H1 (cell line): Measurements from ENCODE around the gene FGF4. TPM values are rescaled to one million over a fixed set of nuclear protein-coding genes. Genes with fewer than 3 reads are reported as not detected.

Source experiments
- CTCF ChIA-PET: fragments of 300-600 bp; sonication (Branson Sonifier 250); formaldehyde crosslinking; loops from one replicate; lab custom pipeline; 2021; ENCODE audit not compliant: partially characterized antibody; lab: Charles Lee
- POLR2A ChIA-PET: fragments of 300-600 bp; sonication (Branson Sonifier 250); formaldehyde crosslinking; loops from one replicate; lab custom pipeline; 2021; ENCODE audit warnings: inconsistent platforms; ENCODE audit not compliant: partially characterized antibody; lab: Charles Lee
- DNase-seq, 2 experiments: peaks; one replicate each; pipeline versions ENCODE4 v3.0.0 to v3.0.0-alpha.2; 2010 to 2022; ENCODE audit warnings: low spot score in 2 of 2, low read depth in 1 of 2, mixed read lengths in 1 of 2
- FAIRE-seq: peaks from 2 replicates; lab custom pipeline; 2011; peaks lifted over from hg19 to GRCh38; lab: Jason Lieb, UNC
- H2AFZ ChIP-seq: 2 replicates; pipeline ENCODE4 v1.8.1; 2012; ENCODE audit warnings: low read length, inconsistent platforms
- H2AK5ac ChIP-seq: 2 replicates; pipeline ENCODE4 v1.6.1; 2013; ENCODE audit warnings: low read depth, low read length
- H2BK120ac ChIP-seq: replicated peaks from 2 replicates; pipeline ENCODE3; 2013; ENCODE audit warnings: low read depth, low read length, inconsistent platforms
- H2BK12ac ChIP-seq: 2 replicates; pipeline ENCODE4 v1.6.1; 2013; ENCODE audit warnings: low read depth, low read length
- H2BK15ac ChIP-seq: 2 replicates; pipeline ENCODE4 v1.6.1; 2013; ENCODE audit warnings: low read length
- H2BK20ac ChIP-seq: 2 replicates; pipeline ENCODE4 v1.6.1; 2013; ENCODE audit warnings: low read length
- H2BK5ac ChIP-seq: 2 replicates; pipeline ENCODE4 v1.6.1; 2013; ENCODE audit warnings: low read depth, low read length
- H3K14ac ChIP-seq: 2 replicates; pipeline ENCODE4 v1.6.1; 2013; ENCODE audit warnings: inconsistent platforms; ENCODE audit not compliant: insufficient read length
- H3K18ac ChIP-seq: 2 replicates; pipeline ENCODE4 v1.6.1; 2013; ENCODE audit warnings: low read length; ENCODE audit errors: extremely low read depth
- H3K23ac ChIP-seq: 2 replicates; pipeline ENCODE4 v1.6.1; 2013; ENCODE audit warnings: inconsistent platforms; ENCODE audit not compliant: insufficient read length
- H3K23me2 ChIP-seq: 2 replicates; pipeline ENCODE4 v1.6.1; 2013; ENCODE audit warnings: low read depth, low read length
- H3K27ac ChIP-seq: 2 replicates; pipeline ENCODE4 v1.6.1; 2011; ENCODE audit warnings: low read depth, low read length, inconsistent platforms
- H3K27me3 ChIP-seq, 4 experiments: replicated peaks in 1 of 4; 1 replicate in 1 of 4; 2 replicates in 3 of 4; pipeline versions ENCODE4 v1.6.1 to v1.8.1; 2011 to 2013; ENCODE audit warnings: low read length in 3 of 4, mild to moderate bottlenecking in 3 of 4, inconsistent platforms in 2 of 4, mixed read lengths in 2 of 4, moderate library complexity in 1 of 4; ENCODE audit not compliant: control insufficient read depth in 3 of 4, insufficient read depth in 3 of 4; ENCODE audit errors: extremely low read depth in 1 of 4
- H3K36me3 ChIP-seq, 4 experiments: 2 replicates each; pipeline versions ENCODE4 v1.6.1 to v1.8.1; 2011 to 2013; ENCODE audit warnings: mild to moderate bottlenecking in 4 of 4, low read length in 3 of 4, moderate library complexity in 2 of 4, control low read depth in 1 of 4, inconsistent platforms in 1 of 4; ENCODE audit not compliant: insufficient read depth in 4 of 4, control insufficient read depth in 2 of 4
- H3K4ac ChIP-seq: replicated peaks from 2 replicates; pipeline ENCODE3; 2013; ENCODE audit warnings: low read length, low read depth, mixed read lengths, inconsistent platforms; ENCODE audit not compliant: insufficient read length
- H3K4me1 ChIP-seq, 4 experiments: replicated peaks in 1 of 4; 1 replicate in 1 of 4; 2 replicates in 3 of 4; pipeline versions ENCODE4 v1.6.1 to v1.8.1; 2011 to 2013; ENCODE audit warnings: low read length in 3 of 4, inconsistent platforms in 2 of 4, mixed read lengths in 1 of 4; ENCODE audit not compliant: insufficient read depth in 4 of 4, control insufficient read depth in 3 of 4
- H3K4me2 ChIP-seq, 2 experiments: 2 replicates each; pipeline versions ENCODE4 v1.6.1 to v1.8.1; 2011 to 2013; ENCODE audit warnings: low read depth in 2 of 2, low read length in 2 of 2, control low read depth in 1 of 2, inconsistent platforms in 1 of 2, mild to moderate bottlenecking in 1 of 2; ENCODE audit not compliant: insufficient read depth in 1 of 2
- H3K4me3 ChIP-seq, 4 experiments: fragments of 200-600, 300-600 bp in 1 of 4; sonication (generic), shearing (Covaris generic), sonication (Bioruptor Twin) in 1 of 4; 2 replicates each; pipeline versions ENCODE4 v1.5.1 to v1.8.1; 2011 to 2016; ENCODE audit warnings: low read length in 4 of 4, low read depth in 3 of 4, control low read depth in 2 of 4, inconsistent platforms in 2 of 4, mild to moderate bottlenecking in 2 of 4, mixed read lengths in 1 of 4, moderate library complexity in 1 of 4; ENCODE audit not compliant: insufficient read depth in 2 of 4; ENCODE audit errors: extremely low read depth in 1 of 4
- H3K56ac ChIP-seq: replicated peaks from 2 replicates; pipeline ENCODE3; 2013; ENCODE audit warnings: low read depth, mild to moderate bottlenecking, mixed read lengths, low read length, inconsistent platforms; ENCODE audit not compliant: insufficient read length
- H3K79me1 ChIP-seq: 2 replicates; pipeline ENCODE4 v1.6.1; 2013; ENCODE audit warnings: low read depth, low read length, control low read depth
- H3K79me2 ChIP-seq, 2 experiments: 2 replicates each; pipeline versions ENCODE4 v1.6.1 to v1.8.1; 2012 to 2013; ENCODE audit warnings: low read length in 2 of 2, mild to moderate bottlenecking in 2 of 2, inconsistent platforms in 1 of 2; ENCODE audit not compliant: insufficient read depth in 2 of 2, control insufficient read depth in 1 of 2
- H3K9ac ChIP-seq, 4 experiments: replicated peaks in 1 of 4; 1 replicate in 1 of 4; 2 replicates in 3 of 4; pipeline versions ENCODE4 v1.6.1 to v1.8.1; 2011 to 2013; ENCODE audit warnings: low read depth in 3 of 4, low read length in 3 of 4, control low read depth in 2 of 4, mild to moderate bottlenecking in 2 of 4, moderate library complexity in 2 of 4, inconsistent platforms in 1 of 4; ENCODE audit errors: extremely low read depth in 1 of 4
- H3K9me3 ChIP-seq, 2 experiments: 2 replicates each; pipeline versions ENCODE4 v1.6.1 to v1.8.1; 2012 to 2013; ENCODE audit warnings: mild to moderate bottlenecking in 2 of 2, moderate library complexity in 2 of 2, control low read depth in 1 of 2, inconsistent platforms in 1 of 2, low read depth in 1 of 2, low read length in 1 of 2, mixed read lengths in 1 of 2; ENCODE audit not compliant: insufficient read depth in 2 of 2
- H4K20me1 ChIP-seq, 2 experiments: replicated peaks in 1 of 2; 2 replicates each; pipeline versions ENCODE3 to v1.8.1; 2011 to 2013; ENCODE audit warnings: inconsistent platforms in 2 of 2, low read length in 2 of 2, mild to moderate bottlenecking in 1 of 2; ENCODE audit not compliant: insufficient read depth in 2 of 2, control insufficient read depth in 1 of 2
- H4K5ac ChIP-seq: 2 replicates; pipeline ENCODE4 v1.6.1; 2013; ENCODE audit warnings: low read length, low read depth, mixed read lengths, inconsistent platforms; ENCODE audit not compliant: insufficient read length
- H4K8ac ChIP-seq: 2 replicates; pipeline ENCODE4 v1.8.0; 2013; ENCODE audit warnings: mild to moderate bottlenecking, moderate library complexity, low read length, inconsistent platforms; ENCODE audit not compliant: insufficient read depth; ENCODE audit errors: extremely low read depth
- H4K91ac ChIP-seq: replicated peaks from 2 replicates; pipeline ENCODE3; 2013; ENCODE audit warnings: low read length, mixed read lengths, inconsistent platforms; ENCODE audit not compliant: insufficient read length
- CEBPB ChIP-seq: IDR thresholded peaks from 2 replicates; pipeline ENCODE4 v1.6.1; 2012; ENCODE audit warnings: low read depth, low read length
- E2F6 ChIP-seq: IDR thresholded peaks from 2 replicates; pipeline ENCODE4 v1.6.1; 2012; ENCODE audit warnings: inconsistent platforms
- HDAC2 ChIP-seq, 2 experiments: fragments of 300-600 bp in 1 of 2; sonication (generic) in 1 of 2; IDR thresholded peaks; 2 replicates each; pipeline ENCODE4 v1.6.1; 2011 to 2012; ENCODE audit warnings: low read depth in 2 of 2, low read length in 2 of 2, mild to moderate bottlenecking in 2 of 2, moderate library complexity in 2 of 2, borderline replicate concordance in 1 of 2, inconsistent platforms in 1 of 2
- JUN ChIP-seq: IDR thresholded peaks from 2 replicates; pipeline ENCODE4 v1.6.1; 2011; ENCODE audit warnings: low read depth, mild to moderate bottlenecking, improper control_type of control experiment, low read length
- KDM4A ChIP-seq: IDR thresholded peaks from one replicate; pipeline ENCODE4 v1.7.1; 2012; ENCODE audit warnings: low read depth, mild to moderate bottlenecking, moderate library complexity, low read length, inconsistent platforms; ENCODE audit not compliant: severe bottlenecking
- MAFK ChIP-seq: IDR thresholded peaks from 2 replicates; pipeline ENCODE4 v1.6.1; 2012; ENCODE audit warnings: low read depth, mild to moderate bottlenecking, improper control_type of control experiment, low read length
- PHF8 ChIP-seq: fragments of 200-600 bp; sonication (generic); conservative IDR thresholded peaks from 2 replicates; pipeline ENCODE4 v1.7.1; 2012; ENCODE audit warnings: low read depth, mild to moderate bottlenecking, inconsistent platforms, low read length, moderate library complexity
- POLR2A ChIP-seq, 2 experiments: IDR thresholded peaks; 1 replicate in 1 of 2; 2 replicates in 1 of 2; pipeline ENCODE4 v1.6.1; 2011; ENCODE audit warnings: low read depth in 2 of 2, low read length in 2 of 2, mild to moderate bottlenecking in 2 of 2; ENCODE audit errors: control extremely low read depth in 1 of 2
- SP4 ChIP-seq: IDR thresholded peaks from 2 replicates; pipeline ENCODE4 v1.6.1; 2012; ENCODE audit warnings: low read length, inconsistent platforms
- WGBS, 2 experiments: shearing (Covaris generic) in 1 of 2; methylation state at CpG; one replicate each; pipeline versions ENCODE4 v1.1.6 to v1.1.7; 2013 to 2015; ENCODE audit warnings: low lambda C conversion rate in 2 of 2, mixed read lengths in 2 of 2, inconsistent platforms in 1 of 2, low coverage in 1 of 2, missing lambda C conversion rate in 1 of 2; ENCODE audit not compliant: insufficient replicate concordance in 2 of 2, insufficient coverage in 1 of 2, insufficient read length in 1 of 2; ENCODE audit errors: extremely low coverage in 1 of 2, missing lambda C conversion rate in 1 of 2; 5-methylcytosine and 5-hydroxymethylcytosine counted together
- polyA plus RNA-seq, 7 experiments: library from polyadenylated mRNA; depleted of rRNA in 3 of 7; stranded (reverse) in 5 of 7; unstranded in 2 of 7; fragments of >200 nt in 5 of 7; fragments of 200-250 nt in 2 of 7; gene quantifications; 1 replicate in 5 of 7; 2 replicates in 1 of 7; 4 replicates in 1 of 7; pipeline versions ENCODE4 v1.2.1 to v1.2.3, GENCODE V29; 2011 to 2013; ENCODE audit warnings: missing spikeins in 2 of 7, mixed read lengths in 2 of 7
- total RNA-seq: library from RNA; stranded (reverse); fragmentation: NEBNext Ultra II Directional; extraction: Animal tissue kit (Norgen Biotek cat#: 25700); gene quantifications from 2 replicates; pipeline ENCODE4 v1.2.1, GENCODE V29; 2021

Gene FGF4
- total and polyA plus RNA-seq, 2 of the 8 experiments (the other 6 are each of a cell fraction or from before 2014, with no cell fraction given): 0.57 to 2.0 TPM

- DNase-seq: peak in 1 of 2 experiments; percentile 72
- TF ChIP-seq HDAC2 (IDR thresholded peaks at IDR 0.05; ENCODE audit: borderline replicate concordance in 1 of 2, low read depth in 2 of 2, low read length in 2 of 2): 0 out of 4 replicates have a peak, but pooled peaks of 1 of the 2 experiments have one; percentile 4
- TF ChIP-seq PHF8: no peak
- peak; percentile 22; the same call in 1 of the 2 replicates for TF ChIP-seq E2F6
- TF ChIP-seq MAFK: no peak
- TF ChIP-seq JUN: no peak
- no peak for TF ChIP-seq SP4
- TF ChIP-seq POLR2A (IDR thresholded peaks at IDR 0.05; ENCODE audit: control extremely low read depth in 1 of 2, low read depth in 2 of 2, low read length in 2 of 2): no peak
- no peak for TF ChIP-seq CEBPB
- TF ChIP-seq KDM4A: no peak
Measured at GRCh38 chr11:69773626-69774353, 1.4 kb downstream of the FGF4 start.

More at GRCh38 chr11:69773626-69774353, 1.4 kb downstream of the FGF4 start:
- Histone ChIP-seq H2BK120ac (peak overlapping the region; percentile 39), H3K23ac (no peak overlapping the region), H3K4ac (peak overlapping the region; percentile 70), H3K18ac (peak overlapping the region; percentile 65), H3K79me1 (no peaks in the 10 kb centered on the region), H4K5ac (no peak overlapping the region), H2BK12ac (peak overlapping the region; percentile 77; the same call in 1 of the 2 replicates), H4K91ac (peak overlapping the region; percentile 61), H3K4me3 (peak overlapping the region; percentile 23 to 60 (median 36); a peak in 5 of 8 replicates), H3K14ac (no peak overlapping the region), H4K20me1 (peaks cover 0 to 2% of the 10 kb centered on the region in 2 experiments), H2AK5ac (no peak overlapping the region), H2BK5ac (peak overlapping the region; percentile 16; the same call in 1 of the 2 replicates), H3K79me2 (no peaks in the 10 kb centered on the region), H3K27me3 (peaks cover 20 to 50% (median 46%) of the 10 kb centered on the region in 4 experiments), H2BK20ac (peak overlapping the region; percentile 61; the same call in 1 of the 2 replicates), H3K27ac (no peak overlapping the region), H3K4me1 (peaks cover 11 to 36% (median 28%) of the 10 kb centered on the region in 4 experiments), H3K23me2 (peaks cover 18% of the 10 kb centered on the region; the same call in 1 of the 2 replicates), H3K9me3 (no peaks in the 10 kb centered on the region), H2BK15ac (peak overlapping the region; percentile 88; the same call in 1 of the 2 replicates), H3K9ac (no peak overlapping the region), H4K8ac (peak overlapping the region; percentile 92), H2AFZ (0 out of 2 replicates have a peak overlapping the region, but pooled peaks have one; percentile 34), H3K36me3 (peaks cover 0 to 8% (median 0%) of the 10 kb centered on the region in 4 experiments; a peak in 1 of 8 replicates), H3K4me2 (peak overlapping the region; percentile 78 to 79), H3K56ac (no peak overlapping the region)
- no peak for FAIRE-seq
- POLR2A ChIA-PET: interaction anchor here (0.7 kb wide), 1 partner anchor 36 kb away, joined by 6 read pairs; no protein-coding TSS in a partner anchor
- CTCF ChIA-PET: interaction anchor here (0.6 to 2.3 kb wide), 6 partner anchors 20 to 345 kb away, joined by 3 to 8 read pairs (median 4); no protein-coding TSS in a partner anchor
- 43% methylated on average over 21 of the region's 30 CpGs; no CpG with 5 or more reads in 1 of the 2 experiments for WGBS, 2 experiments
